ENCODE data around the gene SLC13A2. TPM values are rescaled to one million over a fixed set of nuclear protein-coding genes. Genes with fewer than 3 reads are reported as not detected.

Gene SLC13A2
- total RNA-seq, 2 experiments from 2014 or later, result not detected

DNA sequence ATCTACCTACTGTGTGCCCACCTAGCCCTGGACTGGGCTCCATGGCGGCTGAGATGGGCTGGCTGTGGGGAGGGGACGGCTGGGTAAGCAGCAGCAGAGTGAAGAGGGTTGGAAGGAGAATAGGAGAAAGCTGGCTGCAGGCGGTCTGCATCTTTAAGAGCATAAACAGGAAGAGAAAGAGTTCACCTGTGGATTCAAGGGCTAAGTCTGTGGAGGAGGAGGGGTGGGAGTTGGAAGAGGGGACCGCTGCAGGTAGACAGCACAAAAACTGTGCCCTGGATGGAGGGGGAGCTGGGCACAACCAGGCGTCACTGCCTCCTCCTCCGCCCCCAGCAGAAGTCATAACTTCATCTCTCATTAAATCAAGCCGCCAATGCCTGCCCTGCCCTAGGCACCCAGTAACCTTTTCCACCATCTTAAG, 677 bp downstream of the SLC13A2 start:
- Histone ChIP-seq H3K27me3 (ENCODE audit: control insufficient read depth in 1 of 2, insufficient read depth in 2 of 2, low read length in 2 of 2) (no peaks in the 10 kb centered on the region), H3K4me1 (ENCODE audit: insufficient read depth, low read length) (peaks cover 10% of the 10 kb centered on the region), H3K9me3 (ENCODE audit: control insufficient read depth in 1 of 2, insufficient read depth in 1 of 2, low read length in 2 of 2) (no peaks in the 10 kb centered on the region), H3K27ac (ENCODE audit: low read depth in 1 of 2, low read length in 2 of 2) (no peak overlapping the region), H3K36me3 (ENCODE audit: insufficient read depth, low read length) (no peaks in the 10 kb centered on the region), H3K4me3 (ENCODE audit: low read length) (no peak overlapping the region)
- H3K36me3 Mint-ChIP-seq (ENCODE audit: low read depth), result no peaks in the 10 kb centered on the region
- POLR2A ChIA-PET, result no interaction called here
- no peaks in the 10 kb centered on the region for H3K27me3 Mint-ChIP-seq
- TF ChIP-seq, protein P1, sequence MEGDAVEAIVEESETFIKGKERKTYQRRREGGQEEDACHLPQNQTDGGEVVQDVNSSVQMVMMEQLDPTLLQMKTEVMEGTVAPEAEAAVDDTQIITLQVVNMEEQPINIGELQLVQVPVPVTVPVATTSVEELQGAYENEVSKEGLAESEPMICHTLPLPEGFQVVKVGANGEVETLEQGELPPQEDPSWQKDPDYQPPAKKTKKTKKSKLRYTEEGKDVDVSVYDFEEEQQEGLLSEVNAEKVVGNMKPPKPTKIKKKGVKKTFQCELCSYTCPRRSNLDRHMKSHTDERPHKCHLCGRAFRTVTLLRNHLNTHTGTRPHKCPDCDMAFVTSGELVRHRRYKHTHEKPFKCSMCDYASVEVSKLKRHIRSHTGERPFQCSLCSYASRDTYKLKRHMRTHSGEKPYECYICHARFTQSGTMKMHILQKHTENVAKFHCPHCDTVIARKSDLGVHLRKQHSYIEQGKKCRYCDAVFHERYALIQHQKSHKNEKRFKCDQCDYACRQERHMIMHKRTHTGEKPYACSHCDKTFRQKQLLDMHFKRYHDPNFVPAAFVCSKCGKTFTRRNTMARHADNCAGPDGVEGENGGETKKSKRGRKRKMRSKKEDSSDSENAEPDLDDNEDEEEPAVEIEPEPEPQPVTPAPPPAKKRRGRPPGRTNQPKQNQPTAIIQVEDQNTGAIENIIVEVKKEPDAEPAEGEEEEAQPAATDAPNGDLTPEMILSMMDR (IDR thresholded peaks at IDR 0.05), result no peak
- intact Hi-C loops (cut with DNase I, micrococcal nuclease), result no loop called here
- peaks cover 8% of the 10 kb centered on the region for H3K4me1 Mint-ChIP-seq (ENCODE audit: low read depth)
- CTCF ChIA-PET, result no interaction called here
- no peak overlapping the region for H3K4me3 Mint-ChIP-seq
- no peaks in the 10 kb centered on the region for H3K9me3 Mint-ChIP-seq
- DNase-seq (peak in 1 of 14 experiments; percentile 2), ATAC-seq (ENCODE audit: poor library complexity) (no peak)
- no peak overlapping the region for H3K27ac Mint-ChIP-seq

DNA sequence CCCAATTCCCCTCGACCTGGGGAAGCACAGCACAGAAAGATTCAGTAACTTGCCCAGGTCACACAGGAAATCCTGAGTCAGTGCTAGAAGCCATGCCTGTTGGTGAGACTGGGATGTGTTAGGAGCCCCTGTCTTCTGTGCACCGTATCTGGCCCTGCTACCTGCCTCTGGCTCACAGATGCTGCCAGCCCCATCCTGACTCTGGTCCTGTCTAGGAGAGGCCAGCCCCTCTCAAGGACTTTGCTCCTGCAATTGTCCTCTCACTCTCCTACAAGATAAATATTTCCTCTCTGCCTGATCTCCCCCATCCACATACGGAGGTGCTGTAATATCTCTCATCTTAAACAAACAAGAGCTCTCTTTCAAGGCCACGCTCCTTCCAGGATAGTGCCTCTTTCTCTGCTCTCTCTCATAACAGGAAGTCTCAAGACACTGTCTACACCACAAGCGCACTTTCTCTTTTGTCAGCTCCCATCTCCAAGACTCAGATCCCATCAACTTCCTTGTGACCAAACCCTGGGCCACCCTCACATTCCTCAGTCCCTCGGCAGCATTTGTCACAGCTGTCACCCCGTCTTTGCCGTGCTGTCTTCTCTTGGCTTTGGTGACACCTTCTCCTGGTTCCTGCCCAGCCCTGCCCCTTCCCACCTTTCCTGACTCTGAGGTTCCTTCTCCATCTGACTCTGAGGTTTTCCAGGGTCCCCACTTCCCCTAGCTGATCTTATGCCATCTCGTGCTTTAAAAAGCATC, 1.9 kb downstream of the SLC13A2 start:
- H3K4me1 ChIP-seq (ENCODE audit: insufficient read depth, low read length), result peaks cover 10% of the 10 kb centered on the region
- DNase-seq (peak in 2 of 14 experiments; percentile 7 to 16), ATAC-seq (ENCODE audit: poor library complexity) (no peak)
- peak overlapping the region; percentile 6 for H3K27ac Mint-ChIP-seq
- H3K4me3 ChIP-seq (ENCODE audit: low read length), result no peak overlapping the region
- CTCF ChIA-PET, result no interaction called here
- H3K9me3 Mint-ChIP-seq, result no peaks in the 10 kb centered on the region
- no peaks in the 10 kb centered on the region for H3K27me3 Mint-ChIP-seq
- TF ChIP-seq, protein P1 (IDR thresholded peaks at IDR 0.05), result no peak
- H3K36me3 ChIP-seq (ENCODE audit: insufficient read depth, low read length), result no peaks in the 10 kb centered on the region
- POLR2A ChIA-PET, result no interaction called here
- H3K36me3 Mint-ChIP-seq (ENCODE audit: low read depth), result no peaks in the 10 kb centered on the region
- no peaks in the 10 kb centered on the region for H3K27me3 ChIP-seq (ENCODE audit: control insufficient read depth in 1 of 2, insufficient read depth in 2 of 2, low read length in 2 of 2)
- intact Hi-C loops (cut with DNase I, micrococcal nuclease), result no loop called here
- H3K4me1 Mint-ChIP-seq (ENCODE audit: low read depth), result peaks cover 8% of the 10 kb centered on the region
- H3K4me3 Mint-ChIP-seq, result no peak overlapping the region
- H3K27ac ChIP-seq (ENCODE audit: low read depth in 1 of 2, low read length in 2 of 2), result no peak overlapping the region
- no peaks in the 10 kb centered on the region for H3K9me3 ChIP-seq (ENCODE audit: control insufficient read depth in 1 of 2, insufficient read depth in 1 of 2, low read length in 2 of 2)

DNA sequence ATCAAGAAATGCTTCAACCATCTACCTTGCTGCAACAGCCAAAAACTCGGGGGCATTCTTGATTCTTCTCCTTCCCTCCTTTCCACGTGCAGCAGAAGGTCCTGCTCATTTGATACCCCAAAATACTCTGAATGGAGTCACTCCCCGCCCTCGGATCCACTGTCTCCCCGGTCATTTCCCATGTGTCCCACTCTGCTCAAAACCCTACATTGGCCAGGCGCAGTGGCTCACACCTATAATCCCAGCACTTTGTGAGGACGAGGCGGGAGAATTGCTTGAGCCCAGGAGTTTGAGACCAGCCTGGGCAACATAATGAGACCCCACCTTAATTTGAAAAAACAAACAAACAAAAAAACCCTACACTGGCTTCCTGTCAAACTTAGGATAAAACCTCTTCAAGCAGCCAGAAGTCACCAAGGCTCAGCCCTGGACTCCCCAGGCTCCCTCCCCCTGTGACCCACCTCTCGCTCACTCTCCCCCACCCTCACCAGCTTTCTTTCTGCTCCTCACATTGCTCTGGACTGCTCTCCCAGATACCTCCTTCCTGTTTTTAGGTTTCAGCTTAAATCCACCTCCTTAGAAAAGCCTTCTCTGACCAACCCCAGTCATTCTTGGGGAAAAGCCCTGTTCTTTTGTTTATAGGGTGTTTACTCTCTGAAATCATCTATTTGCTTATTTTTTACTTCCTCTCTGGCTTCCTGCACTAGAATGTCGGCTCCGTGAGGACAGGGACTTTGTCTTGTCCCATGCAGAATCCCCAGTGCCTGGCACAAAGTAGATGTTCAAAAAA, 2.8 kb downstream of the SLC13A2 start:
- Mint-ChIP-seq H3K27me3 (no peaks in the 10 kb centered on the region), H3K36me3 (ENCODE audit: low read depth) (no peaks in the 10 kb centered on the region), H3K27ac (no peak overlapping the region), H3K4me3 (no peak overlapping the region), H3K9me3 (no peaks in the 10 kb centered on the region), H3K4me1 (ENCODE audit: low read depth) (peaks cover 8% of the 10 kb centered on the region)
- TF ChIP-seq, protein P1 (IDR thresholded peaks at IDR 0.05), result no peak
- H3K9me3 ChIP-seq (ENCODE audit: control insufficient read depth in 1 of 2, insufficient read depth in 1 of 2, low read length in 2 of 2), result no peaks in the 10 kb centered on the region
- H3K4me3 ChIP-seq (ENCODE audit: low read length), result no peak overlapping the region
- DNase-seq, result peak in 1 of 14 experiments; percentile 3
- ATAC-seq (ENCODE audit: poor library complexity), result no peak
- ChIA-PET POLR2A (no interaction called here), CTCF (no interaction called here)
- peaks cover 10% of the 10 kb centered on the region for H3K4me1 ChIP-seq (ENCODE audit: insufficient read depth, low read length)
- no peak overlapping the region for H3K27ac ChIP-seq (ENCODE audit: low read depth in 1 of 2, low read length in 2 of 2)
- intact Hi-C loops (cut with DNase I, micrococcal nuclease), result no loop called here
- H3K27me3 ChIP-seq (ENCODE audit: control insufficient read depth in 1 of 2, insufficient read depth in 2 of 2, low read length in 2 of 2), result no peaks in the 10 kb centered on the region
- H3K36me3 ChIP-seq (ENCODE audit: insufficient read depth, low read length), result no peaks in the 10 kb centered on the region
